OCI-LY1 (cell line): Measurements from ENCODE around the gene KRT39.

Experiments used
- CTCF ChIP-seq: fragments of 200-600 bp; sonication (generic), shearing (Covaris generic); IDR thresholded peaks from 2 replicates; pipeline ENCODE4 v1.5.1; 2017; ENCODE audit warnings: mild to moderate bottlenecking, antibody characterized with exemption, low read length, moderate library complexity, mixed read lengths
- EZH2 ChIP-seq: fragments of 200-600 bp; sonication (generic), shearing (Covaris generic); IDR thresholded peaks from 2 replicates; pipeline ENCODE4 v1.8.0; 2017; ENCODE audit warnings: borderline replicate concordance, mixed run types, mild to moderate bottlenecking, antibody characterized with exemption, low read length, moderate library complexity, mixed read lengths

- TF ChIP-seq EZH2 (no peak), CTCF (no peak)
Measured at GRCh38 chr17:40981115-40981514, 14.4 kb upstream of the KRT39 start.
